ENCODE data around the gene CAPN7.

The CAPN7 gene

DNA sequence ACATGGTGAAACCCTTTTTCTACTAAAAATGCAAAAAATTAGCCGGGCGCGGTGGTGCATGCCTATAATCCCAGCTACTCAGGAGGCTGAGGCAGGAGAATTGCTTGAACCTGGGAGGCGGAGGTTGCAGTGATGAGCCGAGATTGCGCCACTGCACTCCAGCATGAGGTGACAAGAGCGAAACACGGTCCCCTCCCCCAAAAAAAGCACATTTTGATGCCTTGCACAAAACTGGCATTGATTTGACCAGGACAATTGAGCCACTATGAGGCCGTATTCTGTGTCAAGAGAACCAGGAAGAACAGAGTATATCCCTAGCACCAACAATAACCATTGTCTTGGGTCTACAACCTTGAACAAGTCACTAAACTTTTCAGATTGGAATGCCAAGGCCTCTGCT lies 75.8 kb downstream of the CAPN7 start:
- WGBS, 2 experiments: 91 to 95% methylated on average over 9 of the region's 9 CpGs
- no peaks in the 10 kb centered on the region for H3K27me3 ChIP-seq (ENCODE audit: control insufficient read depth, insufficient read depth, low read length, poor library complexity, severe bottlenecking)
- peaks cover 23% of the 10 kb centered on the region for H3K4me1 ChIP-seq (ENCODE audit: control insufficient read depth, insufficient read depth, low read length)
- H3K27ac ChIP-seq (ENCODE audit: insufficient read depth, low read depth, low read length, poor library complexity, severe bottlenecking): no peak overlapping the region
- H3K9me3 ChIP-seq (ENCODE audit: control insufficient read depth, low read length): no peaks in the 10 kb centered on the region
- H3K36me3 ChIP-seq (ENCODE audit: control insufficient read depth, insufficient read depth, low read length): no peaks in the 10 kb centered on the region
- no peak overlapping the region for H3K4me3 ChIP-seq (ENCODE audit: insufficient read depth, low read depth, low read length)

DNA sequence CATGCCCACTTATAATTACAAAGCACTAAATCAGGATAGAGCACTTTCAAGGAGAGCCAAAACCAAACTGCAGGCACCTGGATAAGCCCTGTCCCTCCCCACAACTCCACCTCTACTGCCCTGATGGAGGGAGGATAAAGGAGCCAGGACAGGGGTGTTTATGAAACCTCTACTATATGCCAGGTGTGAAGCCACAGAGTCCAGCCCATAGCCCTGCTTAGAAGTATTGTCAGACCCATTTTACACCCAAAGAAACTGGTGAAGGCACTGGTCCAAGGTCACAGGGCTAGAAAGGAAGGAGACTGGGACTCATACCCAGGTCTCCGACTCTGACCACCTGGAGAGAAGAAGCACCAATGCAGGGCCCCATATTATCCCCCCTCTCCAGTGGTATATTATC lies 77.7 kb downstream of the CAPN7 start:
- Histone ChIP-seq H3K36me3 (ENCODE audit: control insufficient read depth, insufficient read depth, low read length) (no peaks in the 10 kb centered on the region), H3K9me3 (ENCODE audit: control insufficient read depth, low read length) (no peaks in the 10 kb centered on the region), H3K4me3 (ENCODE audit: insufficient read depth, low read depth, low read length) (no peak overlapping the region), H3K4me1 (ENCODE audit: control insufficient read depth, insufficient read depth, low read length) (peaks cover 12% of the 10 kb centered on the region), H3K27me3 (ENCODE audit: control insufficient read depth, insufficient read depth, low read length, poor library complexity, severe bottlenecking) (no peaks in the 10 kb centered on the region), H3K27ac (ENCODE audit: insufficient read depth, low read depth, low read length, poor library complexity, severe bottlenecking) (no peak overlapping the region)
- WGBS, 2 experiments: 95 to 100% methylated on average over 1 of the region's 1 CpG

DNA sequence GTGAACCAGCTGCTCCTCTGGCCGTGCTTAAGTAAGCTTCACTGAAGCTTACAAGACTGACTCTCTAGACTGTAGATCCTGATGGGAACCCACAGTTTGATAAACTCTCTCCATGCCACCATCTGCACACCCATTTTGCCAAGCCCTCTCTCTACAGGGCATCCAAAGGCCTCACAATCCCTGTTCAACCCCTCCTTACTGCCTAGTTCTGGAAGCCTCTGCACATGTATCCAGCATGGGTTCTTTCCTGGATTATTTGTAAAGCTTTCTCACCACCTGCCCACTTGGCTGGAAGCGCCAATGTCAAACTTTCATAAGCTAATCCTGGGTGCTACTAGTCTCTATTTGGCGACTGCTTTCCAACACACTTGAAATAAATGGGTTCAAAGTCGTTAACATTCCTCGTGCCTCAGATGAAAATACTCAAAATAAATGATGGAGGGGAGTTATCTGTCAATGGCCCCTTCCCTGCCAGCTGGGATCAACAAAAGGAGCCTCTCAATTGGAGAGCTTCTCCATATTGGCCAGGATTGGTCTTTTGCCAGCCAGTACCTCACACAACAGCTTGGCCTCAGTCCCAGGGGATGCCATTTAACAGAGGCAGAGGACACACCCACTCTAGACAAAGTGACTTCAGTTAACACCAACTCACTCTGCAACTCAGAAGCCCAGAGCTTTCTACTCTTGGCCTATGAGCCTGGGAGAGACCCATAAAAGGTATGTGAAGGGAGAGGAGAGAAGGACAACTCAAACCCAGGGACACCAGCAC lies 78.3 kb downstream of the CAPN7 start:
- WGBS, 2 experiments: 92 to 96% methylated on average over 5 of the region's 5 CpGs
- H3K4me3 ChIP-seq (ENCODE audit: insufficient read depth, low read depth, low read length): no peak overlapping the region
- no peak overlapping the region for H3K27ac ChIP-seq (ENCODE audit: insufficient read depth, low read depth, low read length, poor library complexity, severe bottlenecking)
- H3K36me3 ChIP-seq (ENCODE audit: control insufficient read depth, insufficient read depth, low read length): no peaks in the 10 kb centered on the region
- H3K9me3 ChIP-seq (ENCODE audit: control insufficient read depth, low read length): no peaks in the 10 kb centered on the region
- H3K4me1 ChIP-seq (ENCODE audit: control insufficient read depth, insufficient read depth, low read length): peaks cover 9% of the 10 kb centered on the region
- H3K27me3 ChIP-seq (ENCODE audit: control insufficient read depth, insufficient read depth, low read length, poor library complexity, severe bottlenecking): no peaks in the 10 kb centered on the region

DNA sequence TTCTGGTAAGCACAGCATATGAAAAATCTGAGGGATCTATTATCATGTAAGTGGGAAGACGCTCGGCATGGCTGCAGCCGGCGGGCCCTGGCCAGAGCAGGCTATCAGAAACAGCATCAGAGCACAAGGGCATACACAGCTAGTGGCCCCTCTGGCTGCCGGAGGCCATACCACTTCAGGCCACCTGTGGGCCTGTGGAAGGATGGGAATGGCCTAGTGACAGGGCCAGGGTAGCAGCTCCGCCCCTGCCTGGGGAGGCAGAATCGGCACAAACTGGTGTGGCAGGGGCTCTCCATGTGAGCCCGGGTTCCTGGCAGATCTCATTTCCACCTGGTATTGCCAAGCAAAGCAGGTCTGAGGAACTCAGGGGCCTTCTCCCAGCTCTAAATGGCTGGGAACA lies 80.0 kb downstream of the CAPN7 start:
- H3K27me3 ChIP-seq (ENCODE audit: control insufficient read depth, insufficient read depth, low read length, poor library complexity, severe bottlenecking): no peaks in the 10 kb centered on the region
- no peaks in the 10 kb centered on the region for H3K4me1 ChIP-seq (ENCODE audit: control insufficient read depth, insufficient read depth, low read length)
- 73 to 76% methylated on average over 8 of the region's 8 CpGs for WGBS, 2 experiments
- no peak overlapping the region for H3K4me3 ChIP-seq (ENCODE audit: insufficient read depth, low read depth, low read length)
- H3K9me3 ChIP-seq (ENCODE audit: control insufficient read depth, low read length): no peaks in the 10 kb centered on the region
- no peaks in the 10 kb centered on the region for H3K36me3 ChIP-seq (ENCODE audit: control insufficient read depth, insufficient read depth, low read length)
- H3K27ac ChIP-seq (ENCODE audit: insufficient read depth, low read depth, low read length, poor library complexity, severe bottlenecking): no peak overlapping the region

DNA sequence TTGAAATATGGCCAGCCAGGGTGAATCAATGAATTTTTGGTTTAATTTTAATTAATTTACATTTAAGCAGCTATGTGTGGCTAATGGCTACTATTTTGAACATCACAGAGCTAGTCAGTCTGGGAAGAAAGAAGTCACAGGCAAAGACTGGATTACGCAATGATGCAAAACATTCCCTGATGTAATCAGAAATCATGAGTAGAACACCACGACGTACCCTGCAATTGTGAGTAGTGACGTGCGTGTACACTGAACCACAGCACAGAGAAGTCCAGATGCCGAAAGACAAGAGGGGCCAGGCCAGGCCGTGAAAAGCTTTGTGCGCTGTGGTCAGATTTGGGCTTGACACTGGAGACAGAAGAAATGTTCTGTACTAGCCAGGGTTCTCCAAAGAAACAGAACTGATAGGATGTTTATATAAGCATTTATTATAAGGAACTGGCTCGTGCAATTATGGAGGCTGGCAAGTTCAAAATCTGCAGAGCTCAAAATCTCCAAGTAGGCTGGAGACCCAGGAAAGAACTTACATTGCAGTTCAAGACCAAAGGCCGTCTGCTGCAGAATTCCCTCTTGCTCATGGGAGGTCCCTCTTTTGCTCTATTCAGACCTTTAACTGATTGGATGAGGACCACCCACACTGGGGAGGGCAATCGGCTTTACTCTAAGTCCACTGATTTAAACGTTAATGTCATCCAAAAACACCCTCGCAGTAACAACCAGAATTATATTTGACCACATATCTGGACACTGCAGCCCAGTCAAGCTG lies 81.7 kb downstream of the CAPN7 start:
- H3K27ac ChIP-seq (ENCODE audit: insufficient read depth, low read depth, low read length, poor library complexity, severe bottlenecking): no peak overlapping the region
- 92 to 93% methylated on average over 13 of the region's 13 CpGs for WGBS, 2 experiments
- no peak overlapping the region for H3K4me3 ChIP-seq (ENCODE audit: insufficient read depth, low read depth, low read length)
- no peaks in the 10 kb centered on the region for H3K4me1 ChIP-seq (ENCODE audit: control insufficient read depth, insufficient read depth, low read length)
- H3K9me3 ChIP-seq (ENCODE audit: control insufficient read depth, low read length): no peaks in the 10 kb centered on the region
- H3K36me3 ChIP-seq (ENCODE audit: control insufficient read depth, insufficient read depth, low read length): no peaks in the 10 kb centered on the region
- no peaks in the 10 kb centered on the region for H3K27me3 ChIP-seq (ENCODE audit: control insufficient read depth, insufficient read depth, low read length, poor library complexity, severe bottlenecking)

DNA sequence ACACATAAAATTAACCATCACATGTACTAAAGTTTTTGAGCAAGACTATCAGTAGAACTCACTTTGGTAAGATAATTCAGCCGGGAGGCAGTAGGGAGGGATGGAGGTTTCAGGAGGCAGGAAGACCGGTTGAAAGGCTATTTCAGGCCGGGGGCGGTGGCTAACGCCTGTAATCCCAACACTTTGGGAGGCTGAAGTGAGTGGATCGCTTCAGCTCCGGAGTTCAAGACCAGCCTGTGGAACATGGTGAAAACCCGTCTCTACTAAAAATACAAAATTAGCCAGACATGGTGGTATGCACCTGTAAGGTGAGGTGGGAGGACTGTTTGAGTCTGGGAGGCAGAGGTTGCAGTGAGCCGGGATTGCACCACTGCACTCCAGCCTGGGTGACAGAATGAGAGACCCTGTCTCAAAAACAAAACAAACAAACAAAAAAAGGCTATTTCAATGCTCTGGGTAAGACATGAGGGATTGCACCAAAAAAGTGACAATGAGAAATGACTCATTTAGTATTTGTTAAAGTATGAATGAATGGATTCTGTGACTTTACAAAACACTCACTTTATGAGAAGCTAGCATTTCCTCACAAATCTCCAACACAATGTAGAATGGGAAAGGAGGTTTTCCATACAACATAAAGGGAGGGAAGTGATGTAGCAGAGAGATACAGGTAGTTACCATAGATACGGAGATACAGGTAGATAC lies 82.4 kb downstream of the CAPN7 start:
- Histone ChIP-seq H3K4me3 (ENCODE audit: insufficient read depth, low read depth, low read length) (no peak overlapping the region), H3K9me3 (ENCODE audit: control insufficient read depth, low read length) (no peaks in the 10 kb centered on the region), H3K27me3 (ENCODE audit: control insufficient read depth, insufficient read depth, low read length, poor library complexity, severe bottlenecking) (no peaks in the 10 kb centered on the region), H3K4me1 (ENCODE audit: control insufficient read depth, insufficient read depth, low read length) (no peaks in the 10 kb centered on the region), H3K36me3 (ENCODE audit: control insufficient read depth, insufficient read depth, low read length) (no peaks in the 10 kb centered on the region), H3K27ac (ENCODE audit: insufficient read depth, low read depth, low read length, poor library complexity, severe bottlenecking) (no peak overlapping the region)
- WGBS, 2 experiments: 92 to 95% methylated on average over 10 of the region's 10 CpGs

DNA sequence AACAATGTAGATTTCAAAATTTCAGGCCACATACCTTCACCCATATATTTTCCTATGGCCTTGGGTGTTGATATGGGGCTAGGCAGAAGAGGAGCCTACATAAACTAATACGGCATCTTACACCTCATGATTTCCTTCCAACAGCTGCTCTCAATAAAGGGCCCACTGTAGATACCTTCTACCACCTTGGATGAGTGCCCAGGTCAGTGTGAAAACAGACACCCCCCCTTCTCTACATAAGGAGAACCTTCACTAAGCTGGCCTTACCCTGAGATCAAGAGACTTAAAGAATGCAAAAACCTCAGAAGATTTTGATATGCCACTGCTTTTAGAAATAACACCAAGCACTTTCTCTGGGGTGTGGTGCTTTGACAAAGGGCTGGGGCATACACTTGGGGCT lies 83.6 kb downstream of the CAPN7 start:
- H3K27me3 ChIP-seq (ENCODE audit: control insufficient read depth, insufficient read depth, low read length, poor library complexity, severe bottlenecking): no peaks in the 10 kb centered on the region
- H3K9me3 ChIP-seq (ENCODE audit: control insufficient read depth, low read length): no peaks in the 10 kb centered on the region
- H3K4me3 ChIP-seq (ENCODE audit: insufficient read depth, low read depth, low read length): no peak overlapping the region
- H3K27ac ChIP-seq (ENCODE audit: insufficient read depth, low read depth, low read length, poor library complexity, severe bottlenecking): no peak overlapping the region
- H3K4me1 ChIP-seq (ENCODE audit: control insufficient read depth, insufficient read depth, low read length): no peaks in the 10 kb centered on the region
- no peaks in the 10 kb centered on the region for H3K36me3 ChIP-seq (ENCODE audit: control insufficient read depth, insufficient read depth, low read length)
- WGBS, 2 experiments: 85 to 91% methylated on average over 1 of the region's 1 CpG

DNA sequence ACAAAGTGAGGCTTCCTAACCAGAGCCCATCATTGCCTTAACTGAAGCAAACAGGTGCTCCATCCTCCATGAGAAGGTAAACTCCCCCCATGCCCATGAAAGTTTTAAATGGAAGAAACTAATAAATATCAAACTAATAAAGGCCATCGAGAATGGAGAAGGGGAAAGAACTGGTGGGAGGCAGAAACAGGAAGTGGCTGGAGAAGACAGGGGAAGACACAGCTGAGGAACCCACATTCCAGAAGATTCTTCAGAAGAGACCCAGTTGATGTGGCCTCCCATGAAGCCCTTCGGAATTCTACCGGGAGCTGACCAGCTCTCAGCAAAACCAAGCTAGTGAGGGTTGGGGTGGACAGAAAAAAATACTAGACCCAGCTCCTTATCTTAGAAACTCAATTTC lies 84.7 kb downstream of the CAPN7 start:
- Histone ChIP-seq H3K36me3 (ENCODE audit: control insufficient read depth, insufficient read depth, low read length) (no peaks in the 10 kb centered on the region), H3K9me3 (ENCODE audit: control insufficient read depth, low read length) (no peaks in the 10 kb centered on the region), H3K4me3 (ENCODE audit: insufficient read depth, low read depth, low read length) (no peak overlapping the region), H3K27ac (ENCODE audit: insufficient read depth, low read depth, low read length, poor library complexity, severe bottlenecking) (no peak overlapping the region), H3K4me1 (ENCODE audit: control insufficient read depth, insufficient read depth, low read length) (no peaks in the 10 kb centered on the region), H3K27me3 (ENCODE audit: control insufficient read depth, insufficient read depth, low read length, poor library complexity, severe bottlenecking) (no peaks in the 10 kb centered on the region)
- WGBS, 2 experiments: 96 to 97% methylated on average over 2 to 3 of the region's 3 CpGs

DNA sequence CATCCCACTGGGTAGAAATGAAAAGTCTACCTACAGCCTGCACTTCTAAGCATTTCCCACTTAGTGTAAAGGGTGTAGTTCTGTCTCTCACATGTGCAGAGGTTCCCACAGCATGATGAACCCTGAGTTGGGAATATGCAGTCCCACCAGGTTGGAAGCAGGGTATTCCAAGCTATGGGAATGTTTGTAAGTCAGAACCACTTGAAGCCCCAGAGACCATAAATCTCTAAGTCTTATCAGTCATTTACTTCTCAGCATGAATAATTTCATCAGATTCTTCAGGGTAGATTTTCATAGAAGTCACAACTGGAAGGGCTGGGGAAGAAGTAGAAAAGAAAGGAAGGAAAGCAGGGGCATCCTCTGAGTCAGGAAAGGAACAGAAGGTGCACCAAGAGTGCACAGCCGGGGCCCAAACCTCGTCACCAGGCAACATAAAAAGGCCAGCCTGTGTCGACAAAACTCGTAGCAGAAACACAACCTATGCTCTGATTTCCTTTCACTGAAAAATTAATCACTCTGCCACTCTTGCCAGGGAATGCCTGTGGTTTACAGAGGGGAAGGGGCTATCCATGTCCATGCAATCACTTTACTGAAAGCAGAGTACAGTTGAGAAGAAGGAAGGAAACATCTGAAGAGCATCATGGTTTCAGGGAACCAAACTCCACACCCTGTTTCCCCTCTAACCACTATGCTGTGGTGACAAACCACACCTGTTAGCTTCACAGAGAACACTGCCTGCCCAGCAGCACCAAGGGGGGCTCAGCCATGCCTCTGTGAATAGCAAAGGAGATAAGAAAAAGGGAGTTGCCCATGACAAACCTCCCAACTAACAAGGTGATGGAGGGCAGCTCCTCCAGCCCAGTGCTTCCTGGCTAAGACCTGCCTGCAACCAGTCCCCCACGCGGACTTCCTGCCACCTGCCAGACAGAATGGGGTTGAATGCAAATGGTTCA lies 85.8 kb downstream of the CAPN7 start:
- H3K27me3 ChIP-seq (ENCODE audit: control insufficient read depth, insufficient read depth, low read length, poor library complexity, severe bottlenecking): no peaks in the 10 kb centered on the region
- H3K4me3 ChIP-seq (ENCODE audit: insufficient read depth, low read depth, low read length): no peak overlapping the region
- H3K9me3 ChIP-seq (ENCODE audit: control insufficient read depth, low read length): no peaks in the 10 kb centered on the region
- 87 to 92% methylated on average over 6 of the region's 6 CpGs for WGBS, 2 experiments
- no peaks in the 10 kb centered on the region for H3K36me3 ChIP-seq (ENCODE audit: control insufficient read depth, insufficient read depth, low read length)
- H3K4me1 ChIP-seq (ENCODE audit: control insufficient read depth, insufficient read depth, low read length): no peaks in the 10 kb centered on the region
- no peak overlapping the region for H3K27ac ChIP-seq (ENCODE audit: insufficient read depth, low read depth, low read length, poor library complexity, severe bottlenecking)

Measured in ectodermal cell (in vitro differentiated cells).